HCT116 (cell line): ENCODE data around the gene TBC1D1. TPM values are rescaled to one million over a fixed set of nuclear protein-coding genes. Genes with fewer than 3 reads are reported as not detected.

Experiments used
- ATAC-seq: fragments of 200-7000 bp; cut with Tn5 transposase; 2 replicates; pipeline ENCODE4 v1.9.1; 2020; ENCODE audit warnings: mild to moderate bottlenecking, moderate library complexity
- BruUV-seq: library from RNA; stranded (reverse); fragments of 400-500 nt; replicated peaks from 2 replicates; lab custom pipeline; 2021; lab: Mats Ljungman, UMichigan
- CTCF ChIA-PET: fragments of 300-600 bp; sonication (Branson Sonifier 250); formaldehyde crosslinking; loops from one replicate; lab custom pipeline; 2021; ENCODE audit warnings: antibody characterized with exemption; lab: Charles Lee
- POLR2A ChIA-PET: fragments of 300-600, 350-600 bp; sonication (Branson Sonifier 250); formaldehyde crosslinking; loops from one replicate; lab custom pipeline; 2021; ENCODE audit warnings: antibody characterized with exemption; lab: Charles Lee
- RAD21 ChIA-PET, 2 experiments: fragments of 300-600 bp; sonication (Branson Sonifier 250); formaldehyde crosslinking; loops; one replicate each; lab custom pipeline; 2023; ENCODE audit warnings: low total read pairs in 2 of 2; ENCODE audit not compliant: uncharacterized antibody in 2 of 2, unreplicated experiment in 2 of 2, low non-redundant PET in 1 of 2; lab: Charles Lee
- DNase-seq: peaks from one replicate; pipeline ENCODE4 v3.0.0-alpha.2; 2010; ENCODE audit warnings: low read depth, low spot score
- H2AFZ ChIP-seq: fragments of 200-600 bp; shearing (Covaris generic), sonication (generic); 2 replicates; pipeline ENCODE4 v1.6.1; 2017; ENCODE audit warnings: low read depth, mixed run types, mixed read lengths, antibody characterized with exemption, low read length; ENCODE audit not compliant: poor library complexity, severe bottlenecking
- H3K27ac ChIP-seq: 2 replicates; pipeline ENCODE4 v1.5.1; 2012; ENCODE audit warnings: low read depth, low read length
- H3K27me3 ChIP-seq: fragments of 200-600 bp; sonication (generic); 2 replicates; pipeline ENCODE4 v1.6.1; 2016; ENCODE audit warnings: mixed run types, low read length, mixed read lengths; ENCODE audit not compliant: insufficient read depth
- H3K36me3 ChIP-seq, 2 experiments: fragments of 200-500 bp in 1 of 2; fragments of 200-600 bp in 1 of 2; sonication (Bioruptor generic) in 1 of 2; sonication (generic) in 1 of 2; 2 replicates each; pipeline versions ENCODE4 v1.5.1 to v1.6.1; 2014 to 2016; ENCODE audit warnings: low read length in 2 of 2, inconsistent platforms in 1 of 2, mixed read lengths in 1 of 2, mixed run types in 1 of 2; ENCODE audit not compliant: insufficient read depth in 2 of 2, control insufficient read depth in 1 of 2
- H3K4me1 ChIP-seq, 2 experiments: fragments of 200-600 bp in 1 of 2; sonication (generic) in 1 of 2; 2 replicates each; pipeline versions ENCODE4 v1.5.1 to v1.6.1; 2012 to 2017; ENCODE audit warnings: low read length in 2 of 2, inconsistent platforms in 1 of 2, mild to moderate bottlenecking in 1 of 2, mixed read lengths in 1 of 2, mixed run types in 1 of 2, moderate library complexity in 1 of 2; ENCODE audit not compliant: insufficient read depth in 2 of 2, control insufficient read depth in 1 of 2
- H3K4me2 ChIP-seq: fragments of 200-600 bp; sonication (generic); 2 replicates; pipeline ENCODE4 v1.6.1; 2017; ENCODE audit warnings: mixed run types, low read length, mixed read lengths
- H3K4me3 ChIP-seq, 2 experiments: fragments of 200-600 bp in 1 of 2; sonication (generic) in 1 of 2; replicated peaks in 1 of 2; 2 replicates each; pipeline ENCODE4 v1.5.1; 2011 to 2016; ENCODE audit warnings: low read length in 2 of 2, control low read depth in 1 of 2, low read depth in 1 of 2, mild to moderate bottlenecking in 1 of 2, mixed read lengths in 1 of 2, mixed run types in 1 of 2
- H3K79me2 ChIP-seq: fragments of 200-600 bp; sonication (generic); 2 replicates; pipeline ENCODE4 v1.6.1; 2017; ENCODE audit warnings: mild to moderate bottlenecking, mixed run types, low read length, moderate library complexity, mixed read lengths; ENCODE audit not compliant: insufficient read depth
- H3K9ac ChIP-seq: fragments of 200-600 bp; sonication (generic); 2 replicates; pipeline ENCODE4 v1.6.1; 2016; ENCODE audit warnings: low read length, mixed read lengths
- H3K9me2 ChIP-seq: fragments of 200-600 bp; sonication (generic), shearing (Covaris generic); 2 replicates; pipeline ENCODE4 v1.6.1; 2017; ENCODE audit warnings: mixed run types, mild to moderate bottlenecking, moderate library complexity; ENCODE audit not compliant: insufficient read depth
- H3K9me3 ChIP-seq, 2 experiments: fragments of 200-500 bp in 1 of 2; fragments of 200-600 bp in 1 of 2; sonication (Bioruptor generic) in 1 of 2; sonication (generic) in 1 of 2; 2 replicates each; pipeline ENCODE4 v1.6.1; 2014 to 2017; ENCODE audit warnings: low read length in 2 of 2, mixed read lengths in 2 of 2, inconsistent platforms in 1 of 2, low read depth in 1 of 2, mild to moderate bottlenecking in 1 of 2, mixed run types in 1 of 2, moderate library complexity in 1 of 2; ENCODE audit not compliant: control insufficient read depth in 1 of 2, insufficient read depth in 1 of 2
- H4K20me1 ChIP-seq: fragments of 200-600 bp; sonication (generic), shearing (Covaris generic); 2 replicates; pipeline ENCODE4 v1.6.1; 2017; ENCODE audit warnings: mixed run types, mild to moderate bottlenecking, moderate library complexity; ENCODE audit not compliant: insufficient read depth
- ATF3 ChIP-seq: IDR thresholded peaks from 2 replicates; pipeline ENCODE4 v1.6.1; 2012
- CBX3 ChIP-seq: IDR thresholded peaks from 2 replicates; pipeline ENCODE4 v1.6.1; 2012; ENCODE audit warnings: low read depth
- CEBPB ChIP-seq: IDR thresholded peaks from 2 replicates; pipeline ENCODE4 v1.6.1; 2012; ENCODE audit warnings: low read depth
- ELF1 ChIP-seq: IDR thresholded peaks from 2 replicates; pipeline ENCODE4 v1.6.1; 2012; ENCODE audit warnings: low read depth, borderline replicate concordance
- EZH2 ChIP-seq: fragments of 200-600 bp; sonication (generic); IDR thresholded peaks from 2 replicates; pipeline ENCODE4 v1.6.1; 2017; ENCODE audit warnings: antibody characterized with exemption, mixed run types
- EZH2phosphoT487 ChIP-seq: fragments of 200-600 bp; IDR thresholded peaks from 2 replicates; pipeline ENCODE4 v1.6.1; 2018; ENCODE audit warnings: antibody characterized with exemption, borderline replicate concordance
- JUND ChIP-seq: IDR thresholded peaks from 2 replicates; pipeline ENCODE4 v1.6.1; 2012
- MAX ChIP-seq: IDR thresholded peaks from 2 replicates; pipeline ENCODE4 v1.6.1; 2012
- POLR2A ChIP-seq: IDR thresholded peaks from 2 replicates; pipeline ENCODE4 v1.7.0; 2011; ENCODE audit warnings: borderline replicate concordance; ENCODE audit not compliant: insufficient read depth, insufficient read length; ENCODE audit errors: extremely low read depth
- POLR2AphosphoS5 ChIP-seq: IDR thresholded peaks from 2 replicates; pipeline ENCODE4 v1.6.1; 2011; ENCODE audit warnings: mild to moderate bottlenecking, low read depth, low read length, moderate library complexity
- RAD21 ChIP-seq: IDR thresholded peaks from 2 replicates; pipeline ENCODE4 v1.6.1; 2012; ENCODE audit warnings: low read depth, mild to moderate bottlenecking
- REST ChIP-seq: IDR thresholded peaks from 2 replicates; pipeline ENCODE4 v1.6.1; 2012; ENCODE audit warnings: low read depth
- SIN3A ChIP-seq: IDR thresholded peaks from 2 replicates; pipeline ENCODE4 v1.6.1; 2012; ENCODE audit warnings: low read depth
- SRF ChIP-seq: IDR thresholded peaks from 2 replicates; pipeline ENCODE4 v1.6.1; 2012; ENCODE audit warnings: low read depth
- TCF7L2 ChIP-seq: IDR thresholded peaks from 2 replicates; pipeline ENCODE4 v1.7.0; 2011; ENCODE audit warnings: borderline replicate concordance, inconsistent platforms; ENCODE audit not compliant: insufficient read depth, insufficient read length; ENCODE audit errors: extremely low read depth
- YY1 ChIP-seq: IDR thresholded peaks from 2 replicates; pipeline ENCODE4 v1.6.1; 2011; ENCODE audit warnings: low read length, low read depth, moderate library complexity, mild to moderate bottlenecking; ENCODE audit not compliant: insufficient replicate concordance; ENCODE audit errors: extremely low read depth
- ZBTB33 ChIP-seq: IDR thresholded peaks from 2 replicates; pipeline ENCODE4 v1.6.1; 2011; ENCODE audit warnings: mild to moderate bottlenecking, low read length, moderate library complexity; ENCODE audit not compliant: insufficient replicate concordance; ENCODE audit errors: extremely low read depth
- ZNF274 ChIP-seq: fragments of 200-500 bp; sonication (Bioruptor generic); IDR thresholded peaks from 2 replicates; pipeline ENCODE4 v1.6.1; 2014; ENCODE audit warnings: mild to moderate bottlenecking, low read depth, low read length, inconsistent platforms
- intact Hi-C: fragments of 100-400 bp; cut with micrococcal nuclease; formaldehyde crosslinking; loops from 2 replicates; pipeline ENCODE4 v1.10.0; 2022
- total RNA-seq: library from RNA; stranded (reverse); gene quantifications from one replicate; pipeline ENCODE4 v1.2.1, GENCODE V29; 2021; ENCODE audit not compliant: unreplicated experiment

Gene TBC1D1
- total RNA-seq, 1 experiment from 2014 or later, result 82.7 TPM

GRCh38 chr4:38092701-38093100 lies 201.8 kb downstream of the TBC1D1 start:
- Histone ChIP-seq H3K4me3 (no peak overlapping the region), H3K9me3 (no peaks in the 10 kb centered on the region), H3K79me2 (no peaks in the 10 kb centered on the region), H3K9ac (no peak overlapping the region), H3K4me2 (no peak overlapping the region), H3K27ac (no peak overlapping the region), H4K20me1 (no peaks in the 10 kb centered on the region), H3K27me3 (no peaks in the 10 kb centered on the region), H3K9me2 (no peaks in the 10 kb centered on the region), H2AFZ (no peak overlapping the region), H3K4me1 (no peaks in the 10 kb centered on the region), H3K36me3 (0 out of 4 replicates have a peak, but pooled peaks cover 0 to 5% of the 10 kb centered on the region in 2 experiments)
- ChIA-PET RAD21 (no interaction called here), POLR2A (no interaction called here), CTCF (no interaction called here)
- intact Hi-C loops, result no loop called here
- ATAC-seq, result no peak
- TF ChIP-seq POLR2A, result no peak
- TF ChIP-seq TCF7L2, result no peak
- no peak for TF ChIP-seq RAD21
- TF ChIP-seq ZBTB33, result no peak
- no peak for TF ChIP-seq MAX
- TF ChIP-seq EZH2phosphoT487, result no peak
- TF ChIP-seq CBX3, result no peak
- TF ChIP-seq YY1, result no peak
- TF ChIP-seq ZNF274, result no peak
- TF ChIP-seq ATF3, result no peak
- TF ChIP-seq CEBPB, result no peak
- TF ChIP-seq JUND, result no peak
- TF ChIP-seq SIN3A, result no peak
- no peak for TF ChIP-seq SRF
- TF ChIP-seq EZH2, result no peak
- no peak for TF ChIP-seq ELF1
- TF ChIP-seq POLR2AphosphoS5, result no peak
- TF ChIP-seq REST, result no peak
- no peak for DNase-seq
- no TSS peak for BruUV-seq
